Tibial nerve (tissue), 3 donors: Measurements from ENCODE around the gene VDAC1.

Experiments used
- POLR2A ChIP-seq, 2 donors: fragments of 450-650 bp; IDR thresholded peaks; one replicate each; pipeline ENCODE4 v1.6.1; 2017; ENCODE audit warnings: antibody characterized with exemption in 2 of 2, mild to moderate bottlenecking in 2 of 2, moderate library complexity in 2 of 2
- TF ChIP-seq, protein P1 (sequence below), 5 experiments: fragments of 200-600 bp in 3 of 5; fragments of 450-650 bp in 2 of 5; sonication (generic) in 3 of 5; IDR thresholded peaks; one replicate each; pipeline ENCODE4 v1.5.1; 2016 to 2019; ENCODE audit warnings: antibody characterized with exemption in 5 of 5, mild to moderate bottlenecking in 3 of 5, moderate library complexity in 2 of 5

DNA sequence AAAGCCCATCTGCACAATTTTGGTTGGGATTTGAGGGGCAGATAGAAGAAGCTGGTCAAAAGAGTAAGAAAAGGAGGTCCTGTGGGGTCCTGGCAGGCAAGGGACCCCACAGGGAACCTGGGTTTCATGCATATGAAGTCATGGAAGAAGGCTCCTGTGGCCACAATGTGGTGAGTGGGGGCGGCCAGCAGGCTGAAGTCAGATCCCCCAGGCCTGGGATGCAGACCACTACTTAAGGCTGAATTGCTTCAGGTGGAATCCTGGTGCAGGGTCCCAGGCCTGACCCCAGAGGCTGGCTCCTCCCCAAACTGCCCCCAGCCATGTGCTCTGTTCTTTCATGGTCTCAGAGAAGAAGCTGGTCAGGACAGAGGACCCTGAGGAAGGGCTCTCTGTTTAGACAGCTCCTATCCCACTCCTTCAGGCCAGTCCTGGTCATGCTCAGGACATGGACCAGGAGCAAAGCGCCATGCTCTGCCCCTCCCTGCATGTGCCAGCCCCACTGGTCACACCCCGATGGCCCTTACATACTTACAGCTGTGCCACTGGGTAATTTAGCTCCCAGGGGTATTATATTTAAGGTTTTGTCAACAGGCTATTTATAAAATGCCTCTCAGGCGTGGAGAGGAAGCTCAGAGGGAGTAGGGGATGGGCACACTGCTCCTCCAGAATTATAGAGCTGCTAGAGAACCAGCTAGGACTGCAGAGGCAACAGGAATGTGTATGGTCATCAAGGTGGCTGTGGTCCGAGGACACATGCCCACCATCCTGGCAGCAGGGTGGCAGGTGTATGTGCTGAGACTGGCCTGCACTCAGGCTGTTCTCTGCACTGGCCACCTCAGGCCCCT lies 69.7 kb downstream of the VDAC1 start:
- TF ChIP-seq, protein P1, sequence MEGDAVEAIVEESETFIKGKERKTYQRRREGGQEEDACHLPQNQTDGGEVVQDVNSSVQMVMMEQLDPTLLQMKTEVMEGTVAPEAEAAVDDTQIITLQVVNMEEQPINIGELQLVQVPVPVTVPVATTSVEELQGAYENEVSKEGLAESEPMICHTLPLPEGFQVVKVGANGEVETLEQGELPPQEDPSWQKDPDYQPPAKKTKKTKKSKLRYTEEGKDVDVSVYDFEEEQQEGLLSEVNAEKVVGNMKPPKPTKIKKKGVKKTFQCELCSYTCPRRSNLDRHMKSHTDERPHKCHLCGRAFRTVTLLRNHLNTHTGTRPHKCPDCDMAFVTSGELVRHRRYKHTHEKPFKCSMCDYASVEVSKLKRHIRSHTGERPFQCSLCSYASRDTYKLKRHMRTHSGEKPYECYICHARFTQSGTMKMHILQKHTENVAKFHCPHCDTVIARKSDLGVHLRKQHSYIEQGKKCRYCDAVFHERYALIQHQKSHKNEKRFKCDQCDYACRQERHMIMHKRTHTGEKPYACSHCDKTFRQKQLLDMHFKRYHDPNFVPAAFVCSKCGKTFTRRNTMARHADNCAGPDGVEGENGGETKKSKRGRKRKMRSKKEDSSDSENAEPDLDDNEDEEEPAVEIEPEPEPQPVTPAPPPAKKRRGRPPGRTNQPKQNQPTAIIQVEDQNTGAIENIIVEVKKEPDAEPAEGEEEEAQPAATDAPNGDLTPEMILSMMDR (IDR thresholded peaks at IDR 0.05), result no peak
- no peak for TF ChIP-seq POLR2A (IDR thresholded peaks at IDR 0.05)
